ENCODE results near the gene SYMPK.

- TF ChIP-seq POLR2A (IDR thresholded peaks at IDR 0.05) = no peak
- TF ChIP-seq CTCF (IDR thresholded peaks at IDR 0.05) = no peak
- TF ChIP-seq EP300 (IDR thresholded peaks at IDR 0.05) = no peak
These were observed 38.9 kb downstream of the SYMPK start for GRCh38 chr19:45824041-45824471.

Measured in gastroesophageal sphincter (tissue), 3 donors.